ENCODE measurements around the gene KDM5B.
"Not testable (repeated sequence)": the region's sequence is repeated elsewhere in the genome, so short reads cannot be mapped to it uniquely, and the experiment has no call there.

The KDM5B gene

GRCh38 chr1:202714202-202714601, 94.0 kb downstream of the KDM5B start:
- not testable (repeated sequence) for DNase-seq (ENCODE audit: low read depth in 2 of 3, low spot score in 2 of 3)

DNA sequence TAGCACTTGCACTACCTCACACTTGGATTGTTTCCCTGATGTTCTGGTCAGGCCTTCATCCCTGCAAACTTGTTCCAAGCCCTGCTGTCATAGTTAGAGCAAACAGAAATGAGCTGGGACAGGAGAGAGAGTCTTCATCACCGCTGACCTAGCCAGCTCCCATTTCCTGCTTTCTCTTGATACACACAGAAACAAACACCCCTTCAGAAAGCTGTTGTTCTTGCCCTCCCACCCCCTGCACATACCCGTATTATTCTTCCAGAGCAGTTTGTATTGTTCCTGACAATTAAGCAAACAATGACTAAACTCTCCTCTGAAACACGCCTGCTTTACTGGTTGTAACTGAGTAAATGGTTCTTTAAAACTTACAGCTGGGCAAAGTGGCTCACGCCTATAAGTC, 95.1 kb downstream of the KDM5B start:
- DNase-seq (ENCODE audit: low read depth in 2 of 3, low spot score in 2 of 3), result no peak

DNA sequence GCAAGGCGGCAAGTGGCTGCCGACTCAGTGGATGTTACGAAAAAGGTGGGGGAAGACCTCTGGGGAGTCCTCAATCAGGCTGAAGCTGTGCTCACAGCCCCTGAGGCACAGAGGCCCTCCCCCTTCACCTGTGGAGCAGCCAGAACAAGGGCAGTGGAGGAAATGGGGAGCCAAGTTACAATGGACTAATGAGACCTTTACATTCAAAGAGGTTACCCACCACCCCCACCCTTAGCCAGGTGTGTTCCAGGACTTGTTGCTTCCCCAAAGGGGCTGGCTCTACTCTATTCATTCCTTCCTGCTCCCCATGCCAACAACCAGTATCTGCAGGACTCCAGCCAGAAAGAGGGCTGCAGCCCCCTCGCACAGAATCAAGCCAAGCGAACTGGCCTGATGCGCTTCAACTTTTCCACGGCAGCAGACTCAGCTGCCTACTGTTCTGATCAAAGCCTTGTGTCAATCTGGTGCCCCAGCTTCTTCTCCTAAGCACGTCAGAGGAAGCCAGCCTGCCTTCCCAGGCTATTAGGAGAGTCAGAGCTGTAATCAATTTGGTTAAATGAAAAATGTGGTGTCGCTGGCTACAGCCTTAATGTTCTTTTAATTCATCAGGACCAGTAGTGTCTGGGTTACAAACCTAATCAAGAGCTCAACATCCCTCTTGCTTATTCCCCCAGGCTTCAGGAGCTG, 96.1 kb downstream of the KDM5B start:
- no peak for DNase-seq (ENCODE audit: low read depth in 2 of 3, low spot score in 2 of 3)

- no peak for DNase-seq (ENCODE audit: low read depth in 2 of 3, low spot score in 2 of 3)
Measured at GRCh38 chr1:202710070-202711045, 97.9 kb downstream of the KDM5B start, which contains the start of gene SYT2. SYT2 (minus strand) TSS chr1:202710454; CDS start chr1:202605772, 104,682 bp downstream.

DNA sequence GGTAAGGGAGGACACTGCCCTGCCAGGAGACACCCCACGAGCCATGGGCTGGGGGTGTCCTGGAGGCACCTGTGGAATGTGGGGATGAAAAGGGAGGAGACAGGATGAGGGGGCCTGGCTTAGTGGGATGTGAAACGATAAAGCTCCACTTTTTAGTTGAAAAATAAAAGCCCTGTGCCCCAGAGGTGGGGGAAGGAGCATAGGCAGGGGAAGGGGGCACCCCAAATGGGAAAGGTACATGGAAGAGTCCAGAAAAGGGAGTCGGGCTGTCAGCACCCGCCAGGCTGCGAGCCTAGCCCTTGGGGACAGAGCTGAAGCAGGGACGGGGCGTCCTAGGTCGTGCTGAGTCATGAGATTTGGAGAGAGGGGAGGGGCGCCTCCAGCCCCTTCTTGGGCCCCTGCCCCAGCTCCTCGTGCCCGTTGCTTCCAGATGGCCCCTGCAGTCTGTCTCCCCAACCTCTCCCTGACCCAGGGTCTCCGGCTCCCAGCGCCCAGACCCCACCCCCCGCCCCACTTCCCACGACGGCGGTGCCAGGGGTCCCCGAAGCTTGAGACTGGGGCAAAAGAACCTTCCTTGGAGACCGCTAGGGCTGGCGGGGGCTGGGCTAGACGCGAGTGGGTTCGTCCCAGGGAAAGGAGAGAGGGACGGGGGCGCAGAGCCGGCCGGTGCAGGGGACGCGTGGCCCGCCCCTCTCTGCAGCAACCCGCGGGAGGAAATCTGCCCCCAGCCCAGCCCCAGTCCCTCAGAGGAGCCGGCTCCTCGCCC, 98.8 kb downstream of the KDM5B start:
- no peak for DNase-seq (ENCODE audit: low read depth in 2 of 3, low spot score in 2 of 3)

DNA sequence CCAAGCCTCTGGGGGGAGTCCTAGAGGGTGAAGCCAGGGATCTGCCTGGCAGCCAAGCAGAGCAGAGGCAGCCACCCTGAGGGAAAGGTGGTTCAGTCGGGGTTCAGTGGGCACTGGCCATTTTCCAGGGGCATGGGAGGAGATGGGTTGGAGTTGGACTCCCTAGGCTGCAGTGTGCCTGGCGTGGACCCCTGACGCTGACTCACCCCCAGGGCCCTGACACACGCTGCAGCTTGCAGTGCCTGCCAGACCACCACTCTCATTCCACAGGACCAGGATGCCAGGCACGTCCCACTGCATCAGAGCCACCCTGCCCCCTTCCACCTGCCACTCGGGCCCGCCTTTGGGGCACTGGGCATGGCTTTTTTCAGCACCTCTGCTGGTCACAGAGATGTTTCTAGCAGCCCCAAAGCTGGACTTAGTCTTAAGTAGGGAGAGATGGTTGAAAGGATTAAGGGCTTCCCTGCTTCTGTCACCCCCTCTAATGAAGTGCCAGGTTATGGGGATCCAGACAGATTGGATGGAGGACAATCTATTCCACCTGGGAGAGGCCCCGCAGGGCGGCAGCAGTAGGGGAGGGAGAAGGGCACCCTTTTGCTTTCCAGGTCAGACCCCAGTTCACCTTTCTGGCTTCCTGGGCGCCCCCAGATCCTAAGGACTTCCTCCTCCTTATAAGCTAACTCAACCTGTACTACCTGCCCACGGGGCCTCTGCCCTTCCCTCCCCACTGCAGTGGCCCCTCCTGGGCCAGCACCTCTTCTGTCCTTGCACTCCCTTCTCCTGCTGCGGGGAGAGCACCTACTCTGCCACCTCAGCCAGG, 99.6 kb downstream of the KDM5B start:
- no peak for DNase-seq (ENCODE audit: low read depth in 2 of 3, low spot score in 2 of 3)

GRCh38 chr1:202706851-202707250, 101.4 kb downstream of the KDM5B start:
- DNase-seq (ENCODE audit: low read depth in 2 of 3, low spot score in 2 of 3), result no peak

- DNase-seq (ENCODE audit: low read depth in 2 of 3, low spot score in 2 of 3), result no peak
Measured at GRCh38 chr1:202704601-202705000, 103.6 kb downstream of the KDM5B start.

GRCh38 chr1:202703191-202703590, 105.0 kb downstream of the KDM5B start:
- no peak for DNase-seq (ENCODE audit: low read depth in 2 of 3, low spot score in 2 of 3)

DNA sequence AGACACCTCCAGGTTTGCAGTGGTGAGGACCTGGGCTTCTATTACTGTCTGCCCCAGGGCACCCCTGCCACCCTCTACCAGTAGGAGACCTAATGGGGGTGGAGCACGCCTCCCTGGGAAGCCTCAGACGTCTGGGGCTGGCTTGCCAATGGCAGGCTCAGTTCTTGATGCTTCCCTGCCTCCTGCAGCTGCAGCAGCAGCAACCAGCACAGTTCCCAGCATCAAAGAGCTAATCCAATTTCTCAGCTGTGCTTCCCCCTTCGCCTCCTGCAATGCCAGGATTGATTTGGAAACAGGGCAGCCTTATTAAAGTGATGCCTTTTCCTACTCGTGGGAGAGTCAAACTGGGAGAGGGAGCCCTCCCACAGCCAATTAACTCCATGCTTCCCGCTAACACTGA, 106.1 kb downstream of the KDM5B start:
- no peak for DNase-seq (ENCODE audit: low read depth in 2 of 3, low spot score in 2 of 3)

DNA sequence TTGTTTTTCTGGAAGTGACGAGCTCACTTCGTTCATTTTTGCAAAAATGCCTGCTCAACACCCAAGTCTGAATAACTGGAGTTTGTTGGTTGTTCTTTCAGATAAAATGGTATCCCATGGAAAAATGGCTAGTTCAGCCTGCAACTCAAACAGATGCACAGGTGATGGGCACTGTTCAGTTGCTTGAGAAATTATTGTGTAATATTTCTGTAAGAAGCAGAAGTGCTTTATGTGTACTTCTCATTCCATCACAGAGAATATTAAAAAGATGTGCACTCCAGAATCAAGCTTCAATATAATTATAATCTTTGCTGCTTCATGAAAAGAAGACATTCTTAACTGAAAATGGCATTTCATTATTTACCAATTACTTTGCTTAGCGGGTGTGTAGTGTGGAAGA, 107.0 kb downstream of the KDM5B start:
- no peak for DNase-seq (ENCODE audit: low read depth in 2 of 3, low spot score in 2 of 3)

GRCh38 chr1:202700061-202700460, 108.2 kb downstream of the KDM5B start:
- no peak for DNase-seq (ENCODE audit: low read depth in 2 of 3, low spot score in 2 of 3)

DNA sequence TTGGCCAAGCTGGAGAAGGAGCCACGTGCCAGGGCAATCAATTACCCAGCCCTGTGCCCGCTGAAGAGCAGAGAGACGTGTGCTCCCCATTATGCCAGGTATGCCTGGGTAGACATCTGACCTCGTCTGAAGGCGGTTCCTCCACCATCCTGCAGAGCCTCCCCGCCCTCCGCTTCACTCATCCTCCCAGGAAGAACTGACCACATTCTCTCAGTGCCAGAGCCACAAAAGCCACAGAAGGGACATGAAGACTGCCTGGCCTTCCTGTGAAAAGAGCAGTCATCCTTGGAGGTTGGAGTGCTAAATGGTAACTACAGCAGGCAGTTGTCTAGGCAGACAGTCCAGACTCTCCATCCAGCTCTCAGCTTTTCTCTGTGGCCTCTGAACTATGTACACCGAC, 109.9 kb downstream of the KDM5B start:
- DNase-seq (ENCODE audit: low read depth in 2 of 3, low spot score in 2 of 3), result no peak

GRCh38 chr1:202697038-202697437, 111.2 kb downstream of the KDM5B start:
- no peak for DNase-seq (ENCODE audit: low read depth in 2 of 3, low spot score in 2 of 3)

DNA sequence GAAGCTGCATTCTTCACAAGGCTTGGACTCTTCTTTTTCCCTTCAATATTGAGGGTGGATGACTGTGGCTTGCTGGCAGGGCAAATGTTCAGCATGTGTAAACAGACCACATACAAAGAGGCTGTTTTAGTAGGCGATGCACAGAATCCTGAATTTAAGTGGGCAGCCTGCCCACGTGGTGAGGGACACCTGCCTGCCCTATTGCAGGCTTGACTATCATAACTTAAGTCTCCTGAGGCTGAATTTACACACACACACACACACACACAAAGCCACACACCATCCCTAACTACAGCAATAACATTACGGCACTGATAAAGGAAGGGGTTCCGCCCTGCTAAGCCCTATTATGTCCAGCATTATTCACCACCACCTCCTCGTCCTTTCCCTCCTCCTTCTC, 113.9 kb downstream of the KDM5B start:
- DNase-seq (ENCODE audit: low read depth in 2 of 3, low spot score in 2 of 3), result no peak

- DNase-seq (ENCODE audit: low read depth in 2 of 3, low spot score in 2 of 3), result peak; percentile 17 to 53 (median 26)
Measured at GRCh38 chr1:202692959-202693555, 115.2 kb downstream of the KDM5B start.

- DNase-seq (ENCODE audit: low read depth in 2 of 3, low spot score in 2 of 3), result no peak
Measured at GRCh38 chr1:202691816-202692215, 116.4 kb downstream of the KDM5B start.

- DNase-seq (ENCODE audit: low read depth in 2 of 3, low spot score in 2 of 3), result no peak
Measured at GRCh38 chr1:202689493-202690342, 118.5 kb downstream of the KDM5B start.

DNA sequence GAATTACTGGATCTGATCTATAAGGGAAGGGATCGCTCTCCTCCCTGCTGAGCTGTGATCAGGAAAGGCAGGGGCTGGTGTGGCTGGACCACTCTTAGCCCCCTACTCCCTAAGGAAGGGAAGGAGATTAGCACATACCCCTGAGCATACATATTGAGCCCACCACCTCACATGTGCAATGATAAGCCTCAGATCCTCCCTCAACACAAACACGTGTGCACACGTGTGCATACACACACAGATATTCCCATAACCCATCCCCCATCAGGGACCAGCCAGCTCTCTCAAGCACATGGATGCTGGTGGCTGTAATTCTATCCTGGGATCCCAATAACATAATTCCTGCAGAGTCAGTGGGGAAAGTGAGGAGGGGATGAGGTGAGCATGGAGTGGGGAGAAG, 119.1 kb downstream of the KDM5B start:
- no peak for DNase-seq (ENCODE audit: low read depth in 2 of 3, low spot score in 2 of 3)

Data from activated CD8-positive, alpha-beta memory T cell treated with anti-CD3 and anti-CD28 coated beads for 48 hours (primary cell).